Trophoblast cell (in vitro differentiated cells and primary cell): ENCODE data around the gene CELA3B.

Source experiments
- DNase-seq, 2 donors: peaks; one replicate each; pipeline ENCODE4 v3.0.0-alpha.2; 2016
- H2AFZ ChIP-seq: 2 replicates; pipeline ENCODE4 v1.6.1; 2013; ENCODE audit warnings: low read length, moderate library complexity, mild to moderate bottlenecking; ENCODE audit not compliant: insufficient read depth, poor library complexity
- H2AK5ac ChIP-seq: 2 replicates; pipeline ENCODE4 v1.6.1; 2013; ENCODE audit warnings: mild to moderate bottlenecking, low read length
- H2BK120ac ChIP-seq: 2 replicates; pipeline ENCODE4 v1.6.1; 2013; ENCODE audit warnings: low read length, mild to moderate bottlenecking, moderate library complexity; ENCODE audit not compliant: insufficient read depth, poor library complexity
- H2BK12ac ChIP-seq: 2 replicates; pipeline ENCODE4 v1.6.1; 2013; ENCODE audit warnings: mild to moderate bottlenecking, low read length, moderate library complexity
- H2BK5ac ChIP-seq: 2 replicates; pipeline ENCODE4 v1.6.1; 2013; ENCODE audit warnings: low read length, low read depth, moderate library complexity, mild to moderate bottlenecking; ENCODE audit not compliant: poor library complexity
- H3K14ac ChIP-seq: 2 replicates; pipeline ENCODE4 v1.6.1; 2013; ENCODE audit warnings: mild to moderate bottlenecking, low read length
- H3K18ac ChIP-seq: 2 replicates; pipeline ENCODE4 v1.6.1; 2013; ENCODE audit warnings: mild to moderate bottlenecking, low read length
- H3K23ac ChIP-seq: 2 replicates; pipeline ENCODE4 v1.6.1; 2013; ENCODE audit warnings: low read length
- H3K27ac ChIP-seq: 2 replicates; pipeline ENCODE4 v1.5.1; 2013; ENCODE audit warnings: low read depth, mild to moderate bottlenecking, inconsistent platforms, low read length, moderate library complexity
- H3K27me3 ChIP-seq: 2 replicates; pipeline ENCODE4 v1.6.1; 2013; ENCODE audit warnings: inconsistent platforms, mild to moderate bottlenecking, low read length, moderate library complexity; ENCODE audit not compliant: insufficient read depth
- H3K36me3 ChIP-seq, 2 experiments: 1 replicate in 1 of 2; 2 replicates in 1 of 2; pipeline ENCODE4 v1.6.1; 2013; ENCODE audit warnings: low read length in 2 of 2, mild to moderate bottlenecking in 2 of 2, moderate library complexity in 1 of 2; ENCODE audit not compliant: insufficient read depth in 2 of 2, control insufficient read depth in 1 of 2
- H3K4ac ChIP-seq: 2 replicates; pipeline ENCODE4 v1.6.1; 2013; ENCODE audit warnings: low read depth, mild to moderate bottlenecking, low read length, moderate library complexity
- H3K4me1 ChIP-seq, 2 experiments: 1 replicate in 1 of 2; 2 replicates in 1 of 2; pipeline ENCODE4 v1.6.1; 2013; ENCODE audit warnings: low read length in 2 of 2, mild to moderate bottlenecking in 2 of 2, moderate library complexity in 1 of 2; ENCODE audit not compliant: insufficient read depth in 2 of 2, control insufficient read depth in 1 of 2
- H3K4me2 ChIP-seq: 2 replicates; pipeline ENCODE4 v1.6.1; 2013; ENCODE audit warnings: inconsistent platforms, mild to moderate bottlenecking, low read length, moderate library complexity
- H3K4me3 ChIP-seq: 2 replicates; pipeline ENCODE4 v1.5.1; 2013; ENCODE audit warnings: mild to moderate bottlenecking, low read depth, low read length, inconsistent platforms
- H3K79me1 ChIP-seq: one replicate; pipeline ENCODE4 v1.6.1; 2013; ENCODE audit warnings: low read length
- H3K79me2 ChIP-seq: 2 replicates; pipeline ENCODE4 v1.6.1; 2013; ENCODE audit warnings: low read length, mild to moderate bottlenecking; ENCODE audit not compliant: control insufficient read depth, insufficient read depth, poor library complexity
- H3K9ac ChIP-seq: 2 replicates; pipeline ENCODE4 v1.6.1; 2013; ENCODE audit warnings: mild to moderate bottlenecking, low read length
- H3K9me3 ChIP-seq: 2 replicates; pipeline ENCODE4 v1.6.1; 2013; ENCODE audit warnings: low read depth, mild to moderate bottlenecking, control low read depth, inconsistent platforms, low read length; ENCODE audit not compliant: insufficient read depth
- H4K12ac ChIP-seq: 2 replicates; pipeline ENCODE4 v1.6.1; 2013; ENCODE audit warnings: low read depth, mild to moderate bottlenecking, low read length, moderate library complexity
- H4K8ac ChIP-seq: 2 replicates; pipeline ENCODE4 v1.6.1; 2013; ENCODE audit warnings: low read depth, mild to moderate bottlenecking, low read length, moderate library complexity
- H4K91ac ChIP-seq: one replicate; pipeline ENCODE4 v1.6.1; 2013; ENCODE audit warnings: low read depth, mild to moderate bottlenecking, low read length, moderate library complexity
- WGBS: extraction: QIAGEN DNeasy Blood & Tissue Kit; methylation state at CpG from one replicate; pipeline ENCODE4 v1.1.7; 2013; ENCODE audit warnings: missing lambda C conversion rate; ENCODE audit not compliant: insufficient read length, insufficient coverage; ENCODE audit errors: extremely low coverage; 5-methylcytosine and 5-hydroxymethylcytosine counted together

CELA3B gene

DNA sequence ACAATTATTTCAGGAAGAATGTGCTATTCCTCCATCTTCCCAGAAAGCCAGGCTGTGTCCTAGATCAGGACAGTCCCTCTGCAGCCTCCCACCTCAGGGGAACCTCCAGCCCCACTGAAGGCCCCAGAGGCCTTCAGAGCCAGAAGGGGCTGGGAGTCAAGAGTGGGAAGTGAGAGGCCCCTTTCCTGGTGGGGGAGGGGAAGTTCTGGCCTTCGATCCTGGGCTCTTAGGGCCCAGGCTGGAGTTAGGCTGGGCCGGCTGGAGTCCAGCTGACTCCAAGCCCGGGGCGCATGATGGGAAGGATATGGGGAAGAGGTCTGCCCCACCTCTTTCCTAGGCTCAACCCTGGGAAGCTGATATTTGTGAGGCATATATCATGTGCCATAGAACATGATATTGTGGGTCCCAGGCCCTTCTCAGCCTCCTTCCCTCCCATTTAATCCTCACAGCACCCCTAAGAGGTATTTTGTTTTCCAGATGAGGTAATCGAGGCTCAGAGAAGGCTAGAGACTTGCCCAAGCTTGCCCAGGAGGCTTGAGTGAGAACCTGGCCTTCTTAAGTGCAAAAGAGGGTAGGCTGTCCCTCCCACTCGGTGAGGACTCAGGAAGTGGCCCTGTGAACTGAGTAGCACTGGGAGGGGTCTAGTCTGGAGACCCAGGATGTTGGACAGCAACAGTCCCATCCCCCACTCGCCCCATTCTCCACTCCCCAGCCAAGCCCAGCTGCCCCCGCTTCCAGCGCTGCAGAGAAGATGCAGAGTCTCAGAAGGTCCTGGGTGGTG is 21.1 kb upstream of the CELA3B start:
- no peak overlapping the region for H3K23ac ChIP-seq
- H3K79me2 ChIP-seq = peaks cover 4% of the 10 kb centered on the region
- H3K27ac ChIP-seq = peak overlapping the region; percentile 29
- H4K91ac ChIP-seq = peak overlapping the region; percentile 97
- no peaks in the 10 kb centered on the region for H3K36me3 ChIP-seq
- WGBS = no CpG with 5 or more reads among the region's 9 CpGs
- H4K12ac ChIP-seq = peak overlapping the region; percentile 39
- peak overlapping the region; percentile 93 for H3K4ac ChIP-seq
- H2AFZ ChIP-seq = peak overlapping the region; percentile 58
- H3K4me1 ChIP-seq = peaks cover 21 to 25% of the 10 kb centered on the region in 2 experiments
- peak overlapping the region; percentile 91 for H2AK5ac ChIP-seq
- H3K4me3 ChIP-seq = no peak overlapping the region
- peak in 1 of 2 donors; percentile 44 for DNase-seq
- no peak overlapping the region for H3K9ac ChIP-seq
- peaks cover 20% of the 10 kb centered on the region for H3K79me1 ChIP-seq
- peak overlapping the region; percentile 83 for H3K18ac ChIP-seq
- H2BK5ac ChIP-seq = peak overlapping the region; percentile 92
- peak overlapping the region; percentile 83 for H3K14ac ChIP-seq
- H3K27me3 ChIP-seq = no peaks in the 10 kb centered on the region
- H4K8ac ChIP-seq = peak overlapping the region; percentile 72
- H2BK12ac ChIP-seq = peak overlapping the region; percentile 85
- H3K9me3 ChIP-seq = no peaks in the 10 kb centered on the region
- H3K4me2 ChIP-seq = no peak overlapping the region
- H2BK120ac ChIP-seq = peak overlapping the region; percentile 96

- peak overlapping the region; percentile 47 for H2BK12ac ChIP-seq
- no peak overlapping the region for H3K4me3 ChIP-seq
- H3K9ac ChIP-seq = no peak overlapping the region
- peak overlapping the region; percentile 44 for H2AK5ac ChIP-seq
- no peaks in the 10 kb centered on the region for H3K27me3 ChIP-seq
- no peaks in the 10 kb centered on the region for H3K9me3 ChIP-seq
- H2BK120ac ChIP-seq = peak overlapping the region; percentile 28
- WGBS = no CpG with 5 or more reads among the region's 18 CpGs
- H4K12ac ChIP-seq = no peak overlapping the region
- no peak overlapping the region for H3K4me2 ChIP-seq
- H2BK5ac ChIP-seq = peak overlapping the region; percentile 9
- H3K4me1 ChIP-seq = peaks cover 27 to 30% of the 10 kb centered on the region in 2 experiments
- no peak overlapping the region for H2AFZ ChIP-seq
- H3K14ac ChIP-seq = peak overlapping the region; percentile 43
- peak overlapping the region; percentile 97 for H4K91ac ChIP-seq
- H3K27ac ChIP-seq = no peak overlapping the region
- no peak overlapping the region for H3K4ac ChIP-seq
- H3K18ac ChIP-seq = peak overlapping the region; percentile 1
- no peak overlapping the region for H4K8ac ChIP-seq
- H3K79me1 ChIP-seq = peaks cover 26% of the 10 kb centered on the region
- H3K23ac ChIP-seq = no peak overlapping the region
- H3K79me2 ChIP-seq = peaks cover 4% of the 10 kb centered on the region
- DNase-seq = peak; percentile 83 to 93
- H3K36me3 ChIP-seq = no peaks in the 10 kb centered on the region
Observed at GRCh38 chr1:21956720-21957552, 19.9 kb upstream of the CELA3B start.

DNA sequence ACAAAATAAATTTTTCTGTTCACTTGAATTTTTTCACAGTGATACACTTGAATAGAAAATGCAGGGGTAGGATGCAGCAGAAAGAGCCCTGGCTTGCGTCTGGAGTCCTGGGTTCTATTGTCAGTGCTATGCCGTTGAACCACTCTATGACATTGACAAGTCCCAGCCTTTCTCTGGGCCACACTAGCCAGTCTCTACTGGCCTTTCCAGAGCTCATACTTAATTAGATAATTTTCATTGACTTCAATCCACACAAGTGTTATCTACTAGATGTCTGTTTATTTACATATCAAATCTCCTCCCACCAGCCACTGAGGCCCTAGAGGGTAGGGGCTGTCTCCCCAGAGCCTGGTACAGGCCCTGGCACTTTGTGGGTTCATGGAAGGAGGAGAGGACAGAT is 15.5 kb upstream of the CELA3B start:
- no peaks in the 10 kb centered on the region for H3K79me2 ChIP-seq
- H3K4me2 ChIP-seq = no peak overlapping the region
- H3K18ac ChIP-seq = peak overlapping the region; percentile 27
- no peaks in the 10 kb centered on the region for H3K9me3 ChIP-seq
- peak overlapping the region; percentile 65 for H4K91ac ChIP-seq
- no peak overlapping the region for H3K23ac ChIP-seq
- peak overlapping the region; percentile 31 for H3K27ac ChIP-seq
- H2BK120ac ChIP-seq = peak overlapping the region; percentile 27
- peak overlapping the region; percentile 56 for H3K14ac ChIP-seq
- no peak overlapping the region for H2AFZ ChIP-seq
- peaks cover 18 to 26% of the 10 kb centered on the region in 2 experiments for H3K4me1 ChIP-seq
- no peak overlapping the region for H3K9ac ChIP-seq
- WGBS = no CpG with 5 or more reads among the region's 2 CpGs
- peak in 1 of 2 donors; percentile 47 for DNase-seq
- peaks cover 19% of the 10 kb centered on the region for H3K79me1 ChIP-seq
- no peak overlapping the region for H3K4me3 ChIP-seq
- H3K36me3 ChIP-seq = no peaks in the 10 kb centered on the region
- H4K12ac ChIP-seq = no peak overlapping the region
- no peak overlapping the region for H3K4ac ChIP-seq
- H2AK5ac ChIP-seq = no peak overlapping the region
- peak overlapping the region; percentile 24 for H2BK5ac ChIP-seq
- H4K8ac ChIP-seq = no peak overlapping the region
- H2BK12ac ChIP-seq = peak overlapping the region; percentile 75
- no peaks in the 10 kb centered on the region for H3K27me3 ChIP-seq

GRCh38 chr1:21961799-21962198 is 15.0 kb upstream of the CELA3B start:
- Histone ChIP-seq H3K27me3 (no peaks in the 10 kb centered on the region), H4K8ac (peak overlapping the region; percentile 8), H3K4me1 (peaks cover 17 to 23% of the 10 kb centered on the region in 2 experiments), H3K9me3 (no peaks in the 10 kb centered on the region), H3K27ac (peak overlapping the region; percentile 31), H3K4me3 (no peak overlapping the region), H4K12ac (no peak overlapping the region), H2BK5ac (peak overlapping the region; percentile 24), H3K18ac (peak overlapping the region; percentile 27), H2BK12ac (peak overlapping the region; percentile 75), H3K79me1 (peaks cover 19% of the 10 kb centered on the region), H3K36me3 (no peaks in the 10 kb centered on the region), H3K4me2 (no peak overlapping the region), H2BK120ac (peak overlapping the region; percentile 27), H3K4ac (peak overlapping the region; percentile 12), H3K79me2 (no peaks in the 10 kb centered on the region), H3K14ac (peak overlapping the region; percentile 56), H2AFZ (no peak overlapping the region), H2AK5ac (peak overlapping the region; percentile 40), H4K91ac (peak overlapping the region; percentile 65), H3K23ac (no peak overlapping the region), H3K9ac (no peak overlapping the region)
- no CpG with 5 or more reads among the region's 2 CpGs for WGBS
- no peak for DNase-seq
